CD4-positive, alpha-beta T cell treated with Interleukin-15 for 1 hour (primary cell): ENCODE measurements around the gene SLAIN2.
A peak's percentile ranks its signal among the peaks of the same experiment; 100 is the strongest.

Source experiments
- DNase-seq: peaks from one replicate; pipeline ENCODE4 v3.0.0-alpha.2; 2020

SLAIN2 gene

GRCh38 chr4:48334900-48335384 lies 6.4 kb upstream of the SLAIN2 start:
- no peak for DNase-seq

DNA sequence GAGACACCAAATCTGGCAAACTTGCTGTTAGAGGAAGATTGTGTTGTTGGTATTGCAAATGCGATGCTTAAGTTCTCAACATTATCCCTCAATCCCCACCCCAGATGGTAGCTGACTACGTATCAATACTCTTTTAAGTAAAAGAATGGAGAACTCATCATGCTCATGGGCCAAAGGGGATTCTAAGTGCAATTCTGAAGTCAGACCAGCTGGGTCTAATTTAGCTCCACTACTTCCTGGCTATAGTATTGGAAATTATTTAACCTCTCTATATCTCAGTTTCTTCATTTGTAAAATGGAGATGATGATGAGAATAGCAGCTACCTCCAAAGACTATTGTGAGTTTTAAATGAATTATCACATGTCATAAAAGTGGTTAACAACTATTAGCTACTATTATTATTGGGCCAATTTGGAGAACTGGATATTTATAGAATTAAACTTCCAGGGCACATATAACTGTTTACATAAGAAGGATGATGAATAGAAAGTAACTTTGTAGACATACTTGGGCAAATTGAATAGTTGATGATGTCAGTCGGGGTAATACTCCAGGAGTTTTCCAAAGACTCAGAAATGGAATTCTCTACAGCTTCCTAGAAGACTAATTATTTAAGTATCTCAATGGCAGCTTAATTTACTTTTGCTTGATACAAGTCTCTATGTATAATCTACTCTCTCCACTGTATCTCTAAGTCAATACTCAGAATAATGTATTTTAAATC lies 5.0 kb upstream of the SLAIN2 start:
- DNase-seq, result no peak

DNA sequence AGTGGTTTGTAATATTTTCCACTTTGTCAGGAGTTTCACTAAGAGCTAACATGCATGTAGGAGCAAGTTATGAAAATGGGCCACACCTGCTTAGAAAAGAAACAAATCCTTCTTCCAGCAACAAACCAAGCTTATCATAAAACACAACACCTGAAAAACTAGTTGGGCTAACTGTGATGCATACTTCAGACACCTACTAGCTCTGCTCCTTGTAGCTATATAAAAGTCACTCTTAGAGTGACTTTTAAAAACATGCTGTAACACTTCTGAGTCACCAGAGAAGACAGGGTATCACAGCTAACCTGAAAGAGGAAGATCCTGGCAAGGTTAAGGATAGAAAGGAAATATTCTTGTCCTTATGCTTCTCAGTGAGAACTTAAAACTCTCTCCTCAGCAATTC lies 3.6 kb upstream of the SLAIN2 start:
- no peak for DNase-seq

- DNase-seq, result no peak
Measured at GRCh38 chr4:48339642-48340041, 1.7 kb upstream of the SLAIN2 start.

- DNase-seq, result no peak
Measured at GRCh38 chr4:48340276-48340964, 909 bp upstream of the SLAIN2 start.

GRCh38 chr4:48341776-48342605 lies 662 bp downstream of the SLAIN2 start:
- DNase-seq, result peak; percentile 45

DNA sequence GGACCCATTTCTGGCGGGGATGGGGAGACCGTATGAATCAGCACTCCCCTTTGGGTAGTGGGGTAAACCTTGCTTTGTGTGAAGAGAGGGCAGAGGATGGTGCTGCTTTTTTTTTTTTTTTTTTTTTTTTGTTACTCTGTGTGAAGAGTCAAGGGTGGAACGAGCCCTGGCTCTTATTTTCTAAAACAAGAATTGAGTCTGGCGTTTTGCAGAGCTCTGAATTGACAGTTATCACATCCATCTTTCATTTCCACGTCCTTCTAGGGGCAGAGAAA lies 1.2 kb downstream of the SLAIN2 start:
- DNase-seq, result no peak

DNA sequence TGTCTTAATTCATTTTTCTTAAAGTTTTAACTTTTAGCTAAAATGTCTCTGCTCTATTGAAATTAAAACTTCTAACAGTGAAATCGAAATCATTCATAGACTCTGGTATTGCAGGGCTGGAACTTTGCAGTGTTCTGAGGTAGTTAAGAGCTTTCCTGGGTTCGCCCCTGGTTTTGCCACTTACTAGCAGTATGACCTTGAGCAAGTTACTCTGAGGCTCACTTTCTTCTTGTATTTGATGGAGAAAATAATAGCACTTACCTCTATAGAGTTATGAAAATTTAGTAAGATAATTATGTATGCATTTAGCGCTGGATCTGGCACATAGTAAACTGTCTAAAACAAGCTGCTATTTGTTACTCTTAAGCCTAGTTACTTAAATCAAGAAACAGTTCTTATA lies 1.7 kb downstream of the SLAIN2 start:
- no peak for DNase-seq

- no peak for DNase-seq
Measured at GRCh38 chr4:48343551-48343950, 2.2 kb downstream of the SLAIN2 start.

DNA sequence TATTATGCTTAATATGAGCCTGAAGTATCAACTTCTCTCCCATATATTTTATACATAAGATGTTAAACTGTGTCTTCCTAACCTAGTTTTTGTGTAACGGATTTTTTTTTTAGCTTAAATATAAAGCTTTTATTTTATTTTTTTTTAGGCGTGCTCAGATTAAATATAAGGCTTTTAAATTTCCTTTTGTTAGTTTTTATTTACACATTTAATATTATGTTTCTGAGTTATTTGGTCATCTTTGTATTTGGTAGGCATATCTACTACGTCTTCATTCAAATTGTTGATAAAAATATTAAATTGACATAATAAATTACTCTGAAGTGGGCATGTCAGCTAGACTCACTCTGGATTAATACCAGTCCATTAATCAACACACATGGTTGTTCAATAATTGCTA lies 4.2 kb downstream of the SLAIN2 start:
- DNase-seq, result no peak

GRCh38 chr4:48346594-48346993 lies 5.3 kb downstream of the SLAIN2 start:
- no peak for DNase-seq

DNA sequence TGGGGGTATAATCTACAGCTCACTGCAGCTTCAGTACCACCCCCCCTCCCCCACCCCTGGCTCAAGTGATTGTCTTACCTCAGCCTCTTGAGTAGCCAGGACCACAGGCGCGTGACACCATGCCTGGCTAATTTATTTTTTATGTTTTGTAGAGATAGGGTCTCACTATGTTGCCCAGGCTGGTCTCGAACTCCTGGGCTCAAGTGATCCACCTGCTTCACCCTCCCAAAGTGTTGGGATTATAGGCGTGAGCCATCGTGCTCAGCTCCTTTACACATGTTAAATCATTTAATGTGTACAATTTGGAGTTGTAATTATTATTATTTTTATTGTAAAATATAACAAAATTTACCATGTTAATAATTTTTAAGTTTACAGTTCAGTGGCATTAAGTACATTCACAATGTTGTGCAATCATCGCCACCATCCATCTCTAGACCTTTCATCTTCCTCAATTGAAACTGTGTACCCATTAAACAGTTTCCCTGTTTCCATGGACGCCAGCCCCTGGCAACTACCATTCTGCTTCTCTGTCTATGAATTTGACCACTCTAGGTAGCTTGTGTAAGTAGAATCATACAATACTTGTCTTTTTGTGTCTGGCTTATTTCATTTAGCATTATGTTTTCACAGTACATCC lies 6.1 kb downstream of the SLAIN2 start:
- no peak for DNase-seq

DNA sequence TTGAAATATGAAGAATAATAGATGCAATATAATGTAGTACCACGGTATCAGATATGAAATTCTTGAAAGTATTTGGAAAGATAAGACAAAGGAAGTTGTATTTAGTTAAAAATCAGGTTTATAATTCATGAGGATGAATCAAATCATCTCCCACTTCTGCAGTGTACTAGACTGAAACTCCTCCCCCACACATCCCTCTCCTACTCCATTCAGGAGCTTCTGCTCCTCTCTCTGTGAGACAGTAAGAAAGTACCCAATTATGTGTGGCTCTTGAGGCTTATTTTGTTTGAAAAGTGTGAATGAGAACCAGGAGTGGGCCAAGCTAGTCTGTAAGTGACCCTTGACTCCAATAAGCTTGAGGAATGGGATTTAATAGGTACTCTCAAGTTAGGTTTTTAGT lies 9.5 kb downstream of the SLAIN2 start:
- no peak for DNase-seq

DNA sequence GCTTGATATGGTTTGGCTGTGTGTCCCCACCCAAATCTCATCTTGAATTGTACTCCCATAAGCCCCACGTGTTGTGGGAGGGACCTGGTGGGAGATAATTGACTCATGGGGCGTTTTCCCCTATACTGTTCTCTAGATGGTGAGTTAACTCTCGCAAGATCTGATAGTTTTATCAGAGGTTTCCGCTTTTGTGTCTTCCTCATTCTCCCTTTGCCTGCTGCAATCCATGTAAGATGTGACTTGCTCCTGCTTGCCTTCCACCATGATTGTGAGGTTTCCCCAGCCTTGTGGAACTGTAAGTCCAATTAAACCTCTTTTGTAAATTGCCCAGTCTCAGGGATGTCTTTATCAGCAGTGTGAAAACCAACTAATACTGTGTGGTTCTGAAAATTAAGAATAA lies 11.5 kb downstream of the SLAIN2 start:
- DNase-seq, result no peak

DNA sequence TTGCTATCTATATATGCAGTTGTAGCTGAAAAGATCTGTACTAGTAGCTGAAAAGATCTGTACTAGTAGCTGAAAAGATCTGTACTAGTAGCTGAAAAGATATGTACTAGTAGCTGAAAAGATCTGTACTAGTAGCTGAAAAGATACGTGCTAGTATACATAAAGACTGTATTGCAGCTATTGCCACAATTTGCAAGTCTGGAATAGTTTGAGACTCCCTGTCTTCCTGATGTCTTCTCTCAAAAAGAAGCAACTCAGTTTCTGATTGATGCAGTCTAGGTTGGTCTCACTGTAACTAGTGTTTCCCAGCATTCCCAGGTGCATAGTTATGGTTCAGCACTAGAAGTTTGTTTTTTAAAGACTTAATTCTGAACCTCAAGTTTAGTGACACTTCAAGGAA lies 15.0 kb downstream of the SLAIN2 start:
- no peak for DNase-seq

GRCh38 chr4:48360285-48361011 lies 19.1 kb downstream of the SLAIN2 start:
- no peak for DNase-seq

DNA sequence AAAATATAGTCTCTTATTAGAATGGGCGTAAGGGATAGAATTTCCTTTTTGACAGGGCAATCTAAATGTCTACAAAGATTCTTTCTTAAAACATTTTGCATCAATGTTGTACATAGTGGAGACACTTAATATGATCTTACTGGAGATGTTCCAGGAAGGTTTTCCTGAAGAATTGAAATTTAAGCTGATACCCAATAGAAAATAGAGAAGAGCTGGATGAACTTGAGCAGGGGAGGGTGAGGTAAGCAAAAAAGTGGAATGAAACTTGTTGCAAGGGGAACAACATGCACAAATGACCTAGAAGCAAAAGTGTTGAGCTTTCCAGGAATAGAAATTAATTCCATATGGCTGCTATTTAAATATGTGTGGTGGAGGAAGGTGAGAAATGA lies 19.7 kb downstream of the SLAIN2 start:
- no peak for DNase-seq

DNA sequence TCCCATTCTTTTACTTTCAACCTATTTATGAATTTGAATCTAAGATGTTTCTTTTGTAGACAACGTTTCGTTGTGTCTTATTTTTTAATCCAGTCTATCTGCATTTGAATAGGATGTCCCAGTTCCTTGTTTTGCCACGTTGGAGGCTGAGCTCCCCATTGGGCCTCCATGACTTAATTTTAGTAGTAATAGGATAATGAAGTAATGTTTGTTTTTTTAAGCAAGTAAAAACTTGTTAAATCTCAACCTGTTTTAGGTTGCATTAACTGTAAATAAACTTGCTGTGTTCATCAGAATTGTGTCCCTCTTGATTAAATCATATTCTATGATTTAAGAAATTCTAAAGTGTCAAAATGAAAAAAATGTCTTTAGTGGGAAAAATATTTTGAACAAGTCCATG lies 25.3 kb downstream of the SLAIN2 start:
- DNase-seq, result no peak

DNA sequence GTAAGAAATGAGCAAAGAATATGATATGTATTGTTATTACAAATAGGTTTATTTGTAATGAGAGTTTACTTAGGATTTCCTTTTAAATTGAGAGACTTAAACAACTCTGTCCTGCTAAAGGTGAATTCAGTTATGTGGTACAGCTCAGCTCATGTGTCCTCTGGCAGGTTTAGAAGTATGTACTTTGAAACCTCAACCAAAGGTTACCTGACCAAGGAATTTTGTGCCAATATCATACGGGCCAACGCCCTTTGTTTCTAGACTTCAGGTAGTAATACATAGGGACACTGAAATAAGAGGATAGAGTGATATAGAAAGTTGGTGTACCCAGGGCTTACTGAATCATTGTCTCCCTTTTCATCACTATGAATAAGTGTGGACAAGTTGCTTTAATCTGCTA lies 25.7 kb downstream of the SLAIN2 start:
- no peak for DNase-seq

DNA sequence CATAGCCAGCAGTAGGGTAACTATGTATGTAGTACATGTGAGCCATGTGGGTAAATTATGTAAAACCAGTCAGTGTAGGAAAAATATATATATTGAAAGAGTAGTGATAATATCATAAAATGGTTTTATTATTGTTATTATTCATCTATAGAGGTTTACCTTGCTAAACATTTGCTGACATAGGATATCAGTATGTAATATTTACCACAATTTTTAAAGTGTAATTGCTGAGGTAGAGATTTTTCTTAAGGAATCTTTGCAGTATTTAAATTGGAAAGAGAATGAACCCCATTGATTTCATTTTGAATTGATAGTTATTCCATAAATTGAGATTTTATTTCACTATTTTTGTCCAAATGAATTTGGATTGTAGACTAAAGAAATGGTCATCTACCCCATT lies 27.1 kb downstream of the SLAIN2 start:
- no peak for DNase-seq

- DNase-seq, result no peak
Measured at GRCh38 chr4:48369248-48369647, 27.9 kb downstream of the SLAIN2 start.

DNA sequence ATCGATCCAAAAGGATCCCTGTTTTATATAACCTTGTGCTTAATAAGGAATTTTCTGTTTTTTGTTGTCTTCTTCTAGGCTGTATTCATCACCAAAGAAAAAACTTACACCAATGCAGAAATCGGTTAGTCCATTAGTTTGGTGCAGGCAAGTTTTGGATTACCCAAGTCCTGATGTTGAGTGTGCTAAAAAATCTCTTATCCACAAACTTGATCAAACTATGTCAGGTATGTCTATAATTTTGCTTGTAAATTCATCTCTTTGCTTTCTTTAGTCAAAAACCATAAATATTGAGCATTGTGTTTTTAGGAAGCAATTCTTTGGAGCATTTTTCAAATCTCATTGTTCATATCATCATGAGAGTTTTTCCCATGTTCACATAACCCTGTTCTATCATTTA lies 28.4 kb downstream of the SLAIN2 start:
- no peak for DNase-seq
